Measurements from ENCODE around the gene BCCIP.
A peak's percentile ranks its signal among the peaks of the same experiment; 100 is the strongest.

Gene BCCIP

DNA sequence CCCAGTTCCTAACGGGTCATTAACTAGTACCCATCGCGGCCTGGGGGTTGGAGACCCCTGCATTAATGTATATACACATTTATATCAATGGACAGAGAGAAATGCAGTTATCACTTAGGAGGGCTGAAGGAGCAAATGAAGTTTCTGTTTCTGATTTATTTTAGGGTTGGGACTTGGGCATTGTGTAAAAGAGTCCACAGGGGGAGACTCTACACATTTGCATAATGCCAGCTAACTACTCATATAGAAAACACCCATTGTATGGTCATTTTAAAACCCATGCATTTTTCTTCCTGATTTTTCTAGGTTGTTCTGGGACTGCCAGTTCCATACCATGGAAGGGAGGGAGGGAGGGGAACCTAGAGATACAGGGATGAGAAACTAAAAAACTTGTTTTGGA is 23.5 kb downstream of the BCCIP start:
- DNase-seq, result no peak

DNA sequence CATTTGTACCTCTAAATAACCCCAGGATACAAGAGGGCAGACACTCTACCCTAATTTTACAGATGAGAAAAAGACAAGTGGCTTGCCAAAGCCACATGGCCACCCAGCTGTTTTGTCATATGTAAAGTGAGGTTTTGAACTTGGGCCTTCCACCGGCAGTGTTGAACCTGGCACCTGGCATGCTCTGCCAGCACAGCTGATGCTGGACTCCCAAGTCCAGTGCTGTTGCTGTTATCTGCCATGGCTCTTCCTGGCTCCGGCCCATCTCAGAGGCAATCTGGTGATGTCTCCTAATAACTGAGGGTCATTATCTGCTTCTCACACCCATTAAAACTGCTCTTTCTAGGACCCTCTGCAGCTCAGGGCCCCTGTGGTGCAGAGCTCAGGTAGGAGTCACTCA is 25.0 kb downstream of the BCCIP start:
- DNase-seq, result no peak

GRCh38 chr10:125848857-125849256 is 25.5 kb downstream of the BCCIP start:
- DNase-seq, result no peak

DNA sequence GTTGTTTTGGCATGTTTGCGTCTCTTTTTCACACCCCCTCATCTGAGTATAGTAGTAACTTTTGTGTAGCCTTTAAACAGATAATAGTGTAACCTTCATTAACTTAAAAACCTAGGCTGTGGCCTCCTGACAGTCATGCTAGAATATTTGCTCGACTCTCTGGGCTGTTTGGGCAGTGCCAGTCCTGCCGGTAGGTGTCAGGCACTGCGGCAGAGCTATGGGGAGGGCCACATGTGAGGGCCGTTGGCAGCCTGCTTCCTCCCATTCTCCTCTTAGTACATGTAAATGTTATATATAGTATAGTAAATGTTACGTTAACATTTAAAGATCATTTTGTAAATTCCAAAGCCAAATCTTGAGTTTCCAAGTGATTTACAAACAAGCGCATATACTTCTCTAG is 26.1 kb downstream of the BCCIP start:
- no peak for DNase-seq

DNA sequence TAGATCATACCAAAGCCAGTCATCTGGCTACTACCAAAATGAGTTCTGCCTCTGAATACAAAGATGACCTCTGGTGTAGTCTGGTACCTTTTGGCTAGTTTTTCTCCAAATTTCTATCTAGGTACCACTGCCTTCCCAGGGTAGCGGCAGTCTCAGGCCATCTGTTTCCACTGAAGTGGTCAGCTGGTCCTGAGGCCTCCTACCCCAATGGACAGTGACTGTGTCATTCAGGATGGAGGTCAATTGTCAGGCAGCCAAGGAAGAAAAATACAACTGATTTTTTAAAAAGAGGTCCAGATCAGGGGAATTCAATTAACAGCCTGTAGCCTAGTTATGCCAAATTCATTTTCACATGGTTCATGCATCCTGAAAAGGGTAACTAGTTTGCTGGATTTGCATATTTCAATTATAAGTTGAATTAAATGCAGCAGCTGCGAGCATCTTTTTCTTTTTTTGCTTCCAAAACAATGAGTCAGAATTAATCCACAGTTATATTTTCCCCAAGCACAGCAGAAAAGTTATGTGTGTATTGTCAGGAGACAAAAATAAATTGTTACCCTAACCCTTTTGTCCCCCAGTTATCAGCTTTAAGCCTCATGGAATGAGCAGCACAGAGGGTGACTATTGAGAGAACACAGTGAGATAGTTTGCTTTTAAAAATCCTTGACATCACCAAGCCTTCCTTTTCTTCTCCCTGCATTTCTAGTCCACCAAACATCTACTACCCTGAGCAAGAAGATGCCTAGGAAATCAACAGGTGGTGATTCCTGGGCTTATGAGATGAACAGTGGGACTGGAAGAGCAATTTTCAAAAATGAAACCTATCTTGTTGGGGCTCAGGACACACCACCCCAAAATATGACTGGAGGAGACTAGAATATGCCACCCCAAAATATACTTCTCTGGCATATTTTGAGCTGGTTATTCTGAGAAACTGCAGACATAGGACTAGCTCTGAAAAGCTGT is 27.7 kb downstream of the BCCIP start:
- no peak for DNase-seq

DNA sequence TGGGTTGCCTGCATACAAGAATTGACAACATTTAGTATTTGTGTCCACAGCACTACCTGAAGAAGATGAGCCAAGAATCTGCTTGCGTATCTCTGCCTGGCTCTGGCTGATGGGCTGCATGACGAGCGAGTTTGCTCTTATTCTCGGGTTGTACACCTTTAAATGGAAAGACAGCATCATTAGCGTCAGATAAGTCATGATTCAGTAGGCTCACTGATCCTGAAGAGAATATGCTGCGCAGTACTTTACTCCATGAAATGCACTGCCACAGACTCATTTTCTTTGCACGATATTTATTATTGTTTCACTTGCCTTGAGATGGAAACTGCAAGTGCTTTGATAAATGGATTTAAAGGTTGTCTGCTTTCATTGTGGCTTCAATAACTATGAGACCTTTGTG is 29.1 kb downstream of the BCCIP start:
- DNase-seq, result no peak

- DNase-seq, result no peak
Observed at GRCh38 chr10:125857185-125857760, 33.9 kb downstream of the BCCIP start.

- DNase-seq, result no peak
Observed at GRCh38 chr10:125859128-125859817, 35.9 kb downstream of the BCCIP start.

- no peak for DNase-seq
Observed at GRCh38 chr10:125865120-125865519, 41.8 kb downstream of the BCCIP start.

GRCh38 chr10:125866421-125867029 is 43.2 kb downstream of the BCCIP start:
- DNase-seq, result no peak

- DNase-seq, result peak in 1 of 2 donors; percentile 29
Observed at GRCh38 chr10:125868372-125868975, 45.1 kb downstream of the BCCIP start.

DNA sequence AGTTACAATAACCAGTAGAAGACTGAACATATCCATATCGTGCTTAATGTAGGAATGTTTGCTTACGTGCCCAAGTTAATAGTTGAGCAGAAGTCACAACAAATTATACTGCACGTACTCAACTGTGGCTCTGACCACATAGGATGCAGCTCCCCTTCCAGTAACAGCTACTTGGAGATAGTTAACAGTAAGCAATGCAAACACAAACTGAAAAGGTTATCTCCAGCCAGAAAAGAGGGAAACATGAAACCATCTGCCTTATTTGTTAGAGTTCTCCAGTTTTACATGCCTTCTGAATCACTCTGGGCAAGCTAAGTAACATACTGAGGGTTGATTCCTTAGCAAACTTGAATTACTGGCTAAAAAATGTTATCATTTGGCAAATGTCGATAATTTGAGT is 48.0 kb downstream of the BCCIP start:
- DNase-seq, result no peak

DNA sequence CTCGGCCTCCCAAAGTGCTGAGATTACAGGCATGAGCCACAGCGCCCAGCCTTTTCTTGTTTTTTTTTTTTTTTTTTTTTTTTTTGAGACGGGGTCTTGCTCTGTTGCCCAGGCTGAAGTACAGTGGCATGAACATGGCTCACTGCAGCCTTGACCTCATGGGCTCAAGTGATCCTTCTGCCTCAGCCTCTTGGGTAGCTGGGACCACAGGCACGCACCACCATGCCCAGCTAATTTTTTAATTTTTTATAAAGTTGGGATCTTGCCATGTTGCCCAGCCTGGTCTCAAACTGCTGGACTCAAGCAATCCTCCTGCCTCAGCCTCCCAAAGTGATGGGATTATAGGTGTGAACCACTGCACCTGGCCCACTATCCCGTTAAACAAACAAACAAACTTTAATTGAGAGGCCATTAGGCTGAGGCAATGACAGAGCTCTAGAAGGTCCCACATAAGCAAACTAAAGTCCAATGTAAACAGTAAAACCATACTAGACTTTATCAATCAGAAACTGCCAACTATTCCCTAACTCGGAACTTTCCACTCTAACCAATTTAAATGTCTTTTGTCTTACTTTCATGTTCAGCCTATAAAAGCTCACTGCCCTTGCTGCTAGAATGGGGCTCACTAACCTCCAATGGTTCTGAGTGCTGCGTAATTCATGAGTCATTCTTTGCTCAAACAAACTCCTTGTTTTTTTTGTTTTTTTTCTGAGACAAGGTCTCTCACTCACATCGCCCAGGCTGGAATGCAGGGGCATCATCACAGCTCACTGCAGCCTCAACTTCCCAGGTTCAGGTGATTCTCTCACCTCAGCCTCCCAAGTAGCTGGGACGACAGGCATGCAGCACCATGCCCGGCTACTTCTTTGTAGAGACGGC is 55.9 kb downstream of the BCCIP start:
- DNase-seq, result no peak

DNA sequence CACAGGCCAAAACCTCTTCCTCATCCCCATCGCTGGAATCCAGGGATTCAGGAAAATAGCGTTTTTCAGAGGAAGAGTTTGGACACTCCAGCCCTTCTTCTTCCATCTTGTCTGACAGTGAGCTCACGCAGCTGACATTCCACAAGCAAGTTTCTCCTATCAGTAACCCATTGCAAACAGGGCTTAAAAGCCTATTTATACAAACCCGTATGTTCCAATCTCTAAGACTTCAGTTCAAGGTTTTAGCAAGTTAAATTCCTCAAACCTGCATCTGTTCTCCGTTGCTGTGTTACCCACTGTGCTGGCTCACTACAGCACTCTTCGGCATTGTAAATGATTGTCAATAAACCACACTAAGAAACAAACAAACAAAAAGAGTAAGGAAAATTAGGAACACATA is 57.4 kb downstream of the BCCIP start:
- DNase-seq, result no peak

DNA sequence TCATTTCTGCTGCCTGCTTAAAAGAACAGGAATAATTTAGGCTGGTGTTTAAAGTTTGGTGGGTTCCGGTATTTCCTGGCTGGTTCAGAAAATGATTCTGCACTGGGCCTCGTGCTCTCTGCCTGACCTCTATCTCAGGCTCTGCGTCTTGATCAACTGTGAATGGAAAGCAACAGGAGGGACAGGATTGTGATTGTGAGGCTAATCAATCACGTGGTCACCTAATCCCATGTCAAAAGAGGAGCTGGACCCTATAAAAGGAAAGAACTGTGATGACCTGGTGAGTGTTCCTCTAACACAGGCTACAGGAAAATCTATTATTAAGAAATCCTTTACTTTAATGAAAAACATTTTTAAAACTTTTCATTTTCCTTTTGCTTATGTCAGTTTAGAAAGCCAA is 57.8 kb downstream of the BCCIP start, which contains the start of gene DHX32:
Gene DHX32 (minus strand): TSS at position 101 of the 400 bp plus-strand sequence. CDS start 468 bp downstream, outside the sequence.
- no peak for DNase-seq

DNA sequence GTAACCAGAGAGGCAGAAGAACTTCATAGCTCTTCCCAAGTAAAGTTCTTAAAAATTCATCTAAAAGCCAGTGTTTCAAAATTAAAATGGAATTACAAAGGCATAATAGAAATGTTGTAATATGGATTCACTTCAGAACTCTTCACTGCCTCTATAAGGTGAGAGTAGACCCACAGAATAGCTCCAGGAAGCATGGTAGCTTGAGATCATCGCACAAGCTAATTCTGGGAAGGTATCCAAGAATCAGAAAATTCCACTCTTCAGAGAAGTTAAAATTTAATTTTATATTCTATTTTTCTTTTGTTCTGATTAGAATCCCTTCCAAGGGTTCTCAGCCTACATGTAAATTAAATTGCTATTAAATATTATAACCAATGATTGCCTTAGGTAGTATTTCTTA is 59.2 kb downstream of the BCCIP start:
- DNase-seq, result no peak

GRCh38 chr10:125883211-125883610 is 59.9 kb downstream of the BCCIP start:
- no peak for DNase-seq

Data from CD4-positive, alpha-beta T cell treated with Interferon alpha-2 for 1 hour (primary cell).